Duodenal mucosa (tissue), 2 donors: Measurements from ENCODE around the gene POC1A.
A peak's percentile ranks its signal among the peaks of the same experiment; 100 is the strongest.

ENCODE experiments used
- H3K27ac ChIP-seq: one replicate; pipeline ENCODE4 v1.7.0; 2013; ENCODE audit warnings: low read depth, low read length
- H3K27me3 ChIP-seq, 2 donors: one replicate each; pipeline ENCODE4 v1.7.0; 2013; ENCODE audit warnings: low read length in 2 of 2, control low read depth in 1 of 2; ENCODE audit not compliant: insufficient read depth in 2 of 2, control insufficient read depth in 1 of 2
- H3K36me3 ChIP-seq, 2 donors: one replicate each; pipeline ENCODE4 v1.7.0; 2013; ENCODE audit warnings: low read length in 2 of 2, control low read depth in 1 of 2; ENCODE audit not compliant: insufficient read depth in 2 of 2, control insufficient read depth in 1 of 2
- H3K4me1 ChIP-seq, 2 donors: one replicate each; pipeline ENCODE4 v1.7.0; 2013; ENCODE audit warnings: low read length in 2 of 2, control low read depth in 1 of 2; ENCODE audit not compliant: insufficient read depth in 2 of 2, control insufficient read depth in 1 of 2
- H3K4me3 ChIP-seq, 2 donors: one replicate each; pipeline ENCODE4 v1.7.0; 2013; ENCODE audit warnings: low read length in 2 of 2, low read depth in 1 of 2
- H3K9ac ChIP-seq, 2 donors: one replicate each; pipeline ENCODE4 v1.7.0; 2013; ENCODE audit warnings: low read length in 2 of 2, low read depth in 1 of 2
- H3K9me3 ChIP-seq, 2 donors: one replicate each; pipeline ENCODE4 v1.7.0; 2013; ENCODE audit warnings: low read length in 2 of 2, control low read depth in 1 of 2; ENCODE audit not compliant: control insufficient read depth in 1 of 2

The POC1A gene

GRCh38 chr3:52061121-52061910 lies 92.9 kb downstream of the POC1A start:
- Histone ChIP-seq H3K27ac (no peak overlapping the region), H3K36me3 (no peaks in the 10 kb centered on the region), H3K4me1 (peaks cover 18 to 23% of the 10 kb centered on the region in 2 donors), H3K9me3 (no peaks in the 10 kb centered on the region), H3K4me3 (no peak overlapping the region), H3K27me3 (no peaks in the 10 kb centered on the region), H3K9ac (no peak overlapping the region)

GRCh38 chr3:52059781-52060180 lies 94.4 kb downstream of the POC1A start:
- Histone ChIP-seq H3K27ac (no peak overlapping the region), H3K4me1 (peaks cover 16 to 18% of the 10 kb centered on the region in 2 donors), H3K27me3 (no peaks in the 10 kb centered on the region), H3K9me3 (no peaks in the 10 kb centered on the region), H3K9ac (no peak overlapping the region), H3K4me3 (no peak overlapping the region), H3K36me3 (no peaks in the 10 kb centered on the region)

GRCh38 chr3:52057812-52058495 lies 96.3 kb downstream of the POC1A start:
- peaks cover 31 to 35% of the 10 kb centered on the region in 2 donors for H3K4me1 ChIP-seq
- no peaks in the 10 kb centered on the region for H3K27me3 ChIP-seq
- peak overlapping the region; percentile 65 to 66 for H3K4me3 ChIP-seq
- peak overlapping the region; percentile 43 to 51 for H3K9ac ChIP-seq
- H3K27ac ChIP-seq = no peak overlapping the region
- H3K36me3 ChIP-seq = peaks cover 3 to 12% of the 10 kb centered on the region in 2 donors
- no peaks in the 10 kb centered on the region for H3K9me3 ChIP-seq

- peaks cover 39 to 40% of the 10 kb centered on the region in 2 donors for H3K4me1 ChIP-seq
- H3K4me3 ChIP-seq = peak overlapping the region; percentile 74 to 84
- H3K27me3 ChIP-seq = no peaks in the 10 kb centered on the region
These were observed 97.0 kb downstream of the POC1A start for GRCh38 chr3:52056968-52057811.

GRCh38 chr3:52056521-52056967 lies 97.7 kb downstream of the POC1A start, which contains the start of gene DUSP7:
Gene DUSP7, minus strand, starts transcription at chr3:52056571. Its CDS starts 205 bp downstream, at chr3:52056366.
- Histone ChIP-seq H3K36me3 (peaks cover 6 to 21% of the 10 kb centered on the region in 2 donors), H3K4me3 (peak within 1 kb of the TSS; percentile 83 to 84), H3K4me1 (peaks cover 43 to 45% of the 10 kb centered on the region in 2 donors), H3K9ac (peak within 1 kb of the TSS; percentile 80 to 83), H3K9me3 (no peaks in the 10 kb centered on the region), H3K27ac (peak within 1 kb of the TSS; percentile 80), H3K27me3 (no peaks in the 10 kb centered on the region)

More at GRCh38 chr3:52056968-52057811, 97.0 kb downstream of the POC1A start:
- Histone ChIP-seq H3K36me3 (peaks cover 3 to 15% of the 10 kb centered on the region in 2 donors), H3K9me3 (no peaks in the 10 kb centered on the region), H3K27ac (peak overlapping the region; percentile 80), H3K9ac (peak overlapping the region; percentile 73 to 83)

GRCh38 chr3:52055537-52056351 lies 98.5 kb downstream of the POC1A start:
- Histone ChIP-seq H3K9ac (peak overlapping the region; percentile 57 to 80), H3K27ac (no peak overlapping the region), H3K4me3 (peak overlapping the region; percentile 69 to 83), H3K36me3 (peaks cover 13 to 29% of the 10 kb centered on the region in 2 donors), H3K27me3 (no peaks in the 10 kb centered on the region), H3K4me1 (peaks cover 44 to 49% of the 10 kb centered on the region in 2 donors), H3K9me3 (no peaks in the 10 kb centered on the region)

GRCh38 chr3:52054661-52055511 lies 99.3 kb downstream of the POC1A start:
- Histone ChIP-seq H3K4me3 (peak overlapping the region; percentile 69 to 83), H3K27ac (no peak overlapping the region), H3K9me3 (no peaks in the 10 kb centered on the region), H3K9ac (peak overlapping the region; percentile 57 to 80), H3K27me3 (no peaks in the 10 kb centered on the region), H3K4me1 (peaks cover 44 to 50% of the 10 kb centered on the region in 2 donors), H3K36me3 (peaks cover 20 to 36% of the 10 kb centered on the region in 2 donors)

GRCh38 chr3:52053307-52054304 lies 100.6 kb downstream of the POC1A start:
- peak overlapping the region; percentile 42 to 57 for H3K9ac ChIP-seq
- peak overlapping the region; percentile 79 for H3K27ac ChIP-seq
- no peaks in the 10 kb centered on the region for H3K27me3 ChIP-seq
- H3K4me1 ChIP-seq = peaks cover 44 to 50% of the 10 kb centered on the region in 2 donors
- no peaks in the 10 kb centered on the region for H3K9me3 ChIP-seq
- peaks cover 31 to 47% of the 10 kb centered on the region in 2 donors for H3K36me3 ChIP-seq
- peak overlapping the region; percentile 69 to 83 for H3K4me3 ChIP-seq
